ENCODE measurements around the gene ANKRD39.

The ANKRD39 gene

DNA sequence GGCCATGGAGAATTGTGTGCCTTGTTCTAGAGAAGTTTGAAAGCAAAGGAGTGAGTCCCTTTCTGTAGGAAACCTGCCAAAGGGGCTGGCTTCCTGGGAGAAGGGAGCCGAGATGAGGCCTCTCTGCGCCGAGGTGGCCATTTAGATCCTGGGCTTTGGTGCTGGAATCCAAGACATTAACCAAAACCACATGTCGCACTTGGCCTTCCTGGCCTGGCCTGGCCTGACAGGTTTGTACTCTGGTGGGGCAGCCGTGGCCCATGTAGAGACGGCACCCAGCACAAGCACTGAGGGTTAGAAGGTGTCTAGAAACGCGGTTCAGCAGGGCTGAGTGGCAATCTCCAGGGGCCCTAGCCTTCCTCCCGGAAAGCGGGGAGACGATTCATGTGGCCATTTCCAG, 34.6 kb downstream of the ANKRD39 start:
- Histone ChIP-seq H3K9me3 (ENCODE audit: control insufficient read depth, low read length) (no peaks in the 10 kb centered on the region), H3K27ac (ENCODE audit: low read depth, low read length, severe bottlenecking) (no peak overlapping the region), H3K36me3 (ENCODE audit: control insufficient read depth, insufficient read depth, low read length) (peaks cover 42% of the 10 kb centered on the region), H3K4me1 (ENCODE audit: control insufficient read depth, insufficient read depth, low read length, poor library complexity, severe bottlenecking) (peaks cover 5% of the 10 kb centered on the region), H3K4me3 (ENCODE audit: extremely low read depth, insufficient read depth, low read length, poor library complexity, severe bottlenecking) (no peak overlapping the region)
- WGBS, 2 experiments (ENCODE audit: insufficient coverage in 2 of 2), result 91 to 96% methylated on average over 7 to 11 of the region's 11 CpGs

DNA sequence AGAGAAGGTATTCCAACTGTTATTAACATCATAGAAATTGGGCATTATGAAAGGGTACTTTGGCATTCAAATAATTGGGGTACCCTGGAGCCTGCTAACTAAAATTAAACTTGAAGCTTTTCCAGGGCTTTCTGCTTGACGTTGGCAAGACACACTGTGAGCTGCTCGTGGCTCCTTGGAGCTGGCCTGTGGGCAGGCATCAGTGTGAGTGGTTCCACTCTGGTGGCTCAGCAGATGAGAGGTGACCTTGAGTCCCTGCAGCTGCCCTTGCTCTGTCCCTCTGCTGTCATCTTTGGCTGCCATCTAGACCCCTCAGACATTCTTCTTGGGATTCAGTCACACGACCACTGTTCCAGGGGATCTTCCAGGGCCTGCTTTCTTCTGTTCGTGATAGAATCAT, 35.0 kb downstream of the ANKRD39 start:
- no peaks in the 10 kb centered on the region for H3K9me3 ChIP-seq (ENCODE audit: control insufficient read depth, low read length)
- H3K4me3 ChIP-seq (ENCODE audit: extremely low read depth, insufficient read depth, low read length, poor library complexity, severe bottlenecking), result no peak overlapping the region
- peaks cover 41% of the 10 kb centered on the region for H3K36me3 ChIP-seq (ENCODE audit: control insufficient read depth, insufficient read depth, low read length)
- H3K4me1 ChIP-seq (ENCODE audit: control insufficient read depth, insufficient read depth, low read length, poor library complexity, severe bottlenecking), result peaks cover 9% of the 10 kb centered on the region
- 92 to 95% methylated on average over 4 of the region's 4 CpGs for WGBS, 2 experiments (ENCODE audit: insufficient coverage in 2 of 2)
- no peak overlapping the region for H3K27ac ChIP-seq (ENCODE audit: low read depth, low read length, severe bottlenecking)

DNA sequence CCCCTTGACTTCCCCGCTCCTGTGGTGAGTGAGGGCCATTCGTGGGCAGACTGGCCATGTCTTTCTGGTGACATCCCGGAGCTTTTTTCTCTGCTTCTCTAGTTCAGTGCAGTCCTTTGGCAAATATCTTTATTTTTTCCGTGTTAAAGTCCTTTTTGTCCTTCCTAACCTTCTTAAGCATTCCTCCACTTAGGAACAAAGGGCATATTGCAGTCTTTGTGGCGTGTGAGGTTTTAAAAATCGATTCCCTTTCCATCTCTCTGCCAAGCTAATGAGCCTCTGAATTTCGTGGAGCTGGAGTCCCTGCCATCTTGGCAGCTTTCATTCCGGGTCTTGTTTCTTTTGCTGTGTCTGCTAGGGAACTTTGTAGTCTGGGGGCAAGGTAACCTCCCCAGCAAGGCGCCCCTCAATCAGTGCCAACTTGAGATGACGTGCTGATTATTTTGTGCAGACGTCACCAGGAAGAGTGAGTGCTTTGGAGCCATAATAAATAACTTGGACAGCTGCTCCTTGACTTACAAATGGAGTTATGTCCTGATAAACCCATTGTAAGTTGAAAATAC, 36.6 kb downstream of the ANKRD39 start:
- WGBS, 2 experiments (ENCODE audit: insufficient coverage in 2 of 2), result 85 to 94% methylated on average over 7 to 9 of the region's 11 CpGs
- no peak overlapping the region for H3K27ac ChIP-seq (ENCODE audit: low read depth, low read length, severe bottlenecking)

DNA sequence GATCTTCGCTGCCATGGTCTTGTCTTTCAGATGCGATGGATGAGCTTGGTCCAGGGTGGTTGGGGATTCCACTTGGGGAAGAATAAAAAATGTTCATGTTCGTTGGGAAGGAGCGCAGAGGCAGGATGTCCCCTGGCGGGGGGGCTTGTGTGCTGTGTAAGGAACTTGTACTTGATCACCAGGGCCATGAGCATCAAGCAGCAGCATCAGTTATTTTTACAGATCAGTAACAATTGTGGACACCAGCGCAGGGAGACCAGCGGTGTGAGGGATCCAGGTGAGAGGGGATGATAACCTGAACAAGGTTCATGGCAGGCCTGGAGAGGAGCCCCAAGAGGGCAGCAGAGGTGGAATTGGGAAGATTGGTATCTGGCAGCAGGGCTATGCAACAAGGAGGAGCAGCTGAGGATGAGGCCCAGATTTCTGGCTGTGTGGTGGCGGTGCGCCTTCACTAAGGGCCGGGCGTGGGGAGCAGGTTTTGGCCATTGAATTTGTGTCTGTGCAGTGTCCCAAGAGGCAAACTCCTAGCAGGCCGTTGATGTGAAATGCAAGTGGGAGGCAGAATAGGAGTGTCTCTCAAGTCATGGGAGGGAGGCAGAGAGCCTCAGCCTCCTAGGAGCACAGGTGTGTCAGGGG, 37.8 kb downstream of the ANKRD39 start:
- Histone ChIP-seq H3K27ac (ENCODE audit: low read depth, low read length, severe bottlenecking) (no peak overlapping the region), H3K4me3 (ENCODE audit: extremely low read depth, insufficient read depth, low read length, poor library complexity, severe bottlenecking) (no peak overlapping the region), H3K4me1 (ENCODE audit: control insufficient read depth, insufficient read depth, low read length, poor library complexity, severe bottlenecking) (peaks cover 15% of the 10 kb centered on the region), H3K36me3 (ENCODE audit: control insufficient read depth, insufficient read depth, low read length) (peaks cover 26% of the 10 kb centered on the region), H3K9me3 (ENCODE audit: control insufficient read depth, low read length) (no peaks in the 10 kb centered on the region)
- 92 to 93% methylated on average over 10 to 12 of the region's 12 CpGs for WGBS, 2 experiments (ENCODE audit: insufficient coverage in 2 of 2)

More for the DNA sequence above, 36.6 kb downstream of the ANKRD39 start:
- Histone ChIP-seq H3K9me3 (ENCODE audit: control insufficient read depth, low read length) (no peaks in the 10 kb centered on the region), H3K4me1 (ENCODE audit: control insufficient read depth, insufficient read depth, low read length, poor library complexity, severe bottlenecking) (peaks cover 15% of the 10 kb centered on the region), H3K4me3 (ENCODE audit: extremely low read depth, insufficient read depth, low read length, poor library complexity, severe bottlenecking) (no peak overlapping the region), H3K36me3 (ENCODE audit: control insufficient read depth, insufficient read depth, low read length) (peaks cover 30% of the 10 kb centered on the region)

DNA sequence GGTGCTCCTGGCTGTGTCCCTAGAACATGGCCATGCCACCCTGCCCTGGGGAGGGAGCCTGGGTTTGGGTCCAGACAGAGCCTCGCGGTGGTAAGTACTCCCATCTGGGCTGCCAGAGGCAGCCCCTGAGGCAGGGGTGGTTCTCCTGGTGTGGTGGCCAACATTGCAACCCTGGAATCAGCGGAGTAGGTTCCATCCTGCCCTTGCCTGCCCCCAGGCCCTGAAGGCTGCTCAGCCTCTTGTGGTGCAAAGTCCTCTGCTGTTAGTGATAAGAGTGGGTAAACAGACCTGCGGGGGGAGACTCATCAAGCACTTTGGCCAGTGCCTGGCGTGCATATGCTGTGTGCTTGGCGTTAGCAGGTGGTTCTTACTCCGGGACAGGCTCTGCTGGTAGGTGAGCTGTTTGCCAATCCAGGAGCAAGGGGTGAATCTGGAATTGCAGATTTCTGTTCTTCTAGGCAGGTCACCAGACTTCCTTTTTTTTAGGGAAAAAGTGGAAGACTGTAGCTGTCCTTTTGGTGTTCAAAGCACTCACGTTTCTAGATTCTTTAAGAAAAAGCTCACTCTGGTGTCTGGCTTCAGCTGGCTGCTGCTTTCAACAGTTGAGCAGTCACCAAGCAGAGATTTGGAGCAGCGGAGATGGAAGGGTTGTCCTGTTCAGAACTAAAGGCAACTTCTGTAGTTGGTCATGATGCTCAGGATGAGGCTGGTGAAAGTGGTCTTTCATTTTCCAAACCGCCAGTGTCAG, 38.5 kb downstream of the ANKRD39 start:
- WGBS, 2 experiments (ENCODE audit: insufficient coverage in 2 of 2), result 86 to 91% methylated on average over 6 to 10 of the region's 10 CpGs
- peaks cover 26% of the 10 kb centered on the region for H3K36me3 ChIP-seq (ENCODE audit: control insufficient read depth, insufficient read depth, low read length)
- no peaks in the 10 kb centered on the region for H3K9me3 ChIP-seq (ENCODE audit: control insufficient read depth, low read length)
- peaks cover 15% of the 10 kb centered on the region for H3K4me1 ChIP-seq (ENCODE audit: control insufficient read depth, insufficient read depth, low read length, poor library complexity, severe bottlenecking)
- no peak overlapping the region for H3K27ac ChIP-seq (ENCODE audit: low read depth, low read length, severe bottlenecking)
- H3K4me3 ChIP-seq (ENCODE audit: extremely low read depth, insufficient read depth, low read length, poor library complexity, severe bottlenecking), result no peak overlapping the region

DNA sequence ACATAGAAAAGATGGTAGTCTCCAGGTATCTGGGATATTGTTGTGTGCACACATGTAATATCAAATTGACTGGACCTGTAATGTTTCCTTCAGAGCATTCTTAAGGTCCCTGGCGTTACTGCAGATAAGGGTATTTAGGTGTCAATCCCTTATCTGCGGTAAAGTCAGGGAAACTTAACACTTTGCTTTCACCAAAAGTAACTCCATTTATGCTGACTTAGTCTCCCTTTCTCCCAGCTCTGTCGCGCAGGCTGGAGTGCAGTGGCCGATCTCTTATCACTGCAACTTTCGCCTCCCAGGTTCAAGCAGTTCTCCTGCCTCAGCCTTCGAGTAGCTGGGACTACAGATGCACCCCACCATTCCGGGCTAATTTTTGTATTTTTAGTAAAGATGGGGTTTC, 39.9 kb downstream of the ANKRD39 start:
- Histone ChIP-seq H3K36me3 (ENCODE audit: control insufficient read depth, insufficient read depth, low read length) (peaks cover 16% of the 10 kb centered on the region), H3K27ac (ENCODE audit: low read depth, low read length, severe bottlenecking) (no peak overlapping the region), H3K4me1 (ENCODE audit: control insufficient read depth, insufficient read depth, low read length, poor library complexity, severe bottlenecking) (peaks cover 15% of the 10 kb centered on the region), H3K4me3 (ENCODE audit: extremely low read depth, insufficient read depth, low read length, poor library complexity, severe bottlenecking) (peak overlapping the region; percentile 46), H3K9me3 (ENCODE audit: control insufficient read depth, low read length) (no peaks in the 10 kb centered on the region)
- WGBS, 2 experiments (ENCODE audit: insufficient coverage in 2 of 2), result 82 to 87% methylated on average over 6 of the region's 8 CpGs

DNA sequence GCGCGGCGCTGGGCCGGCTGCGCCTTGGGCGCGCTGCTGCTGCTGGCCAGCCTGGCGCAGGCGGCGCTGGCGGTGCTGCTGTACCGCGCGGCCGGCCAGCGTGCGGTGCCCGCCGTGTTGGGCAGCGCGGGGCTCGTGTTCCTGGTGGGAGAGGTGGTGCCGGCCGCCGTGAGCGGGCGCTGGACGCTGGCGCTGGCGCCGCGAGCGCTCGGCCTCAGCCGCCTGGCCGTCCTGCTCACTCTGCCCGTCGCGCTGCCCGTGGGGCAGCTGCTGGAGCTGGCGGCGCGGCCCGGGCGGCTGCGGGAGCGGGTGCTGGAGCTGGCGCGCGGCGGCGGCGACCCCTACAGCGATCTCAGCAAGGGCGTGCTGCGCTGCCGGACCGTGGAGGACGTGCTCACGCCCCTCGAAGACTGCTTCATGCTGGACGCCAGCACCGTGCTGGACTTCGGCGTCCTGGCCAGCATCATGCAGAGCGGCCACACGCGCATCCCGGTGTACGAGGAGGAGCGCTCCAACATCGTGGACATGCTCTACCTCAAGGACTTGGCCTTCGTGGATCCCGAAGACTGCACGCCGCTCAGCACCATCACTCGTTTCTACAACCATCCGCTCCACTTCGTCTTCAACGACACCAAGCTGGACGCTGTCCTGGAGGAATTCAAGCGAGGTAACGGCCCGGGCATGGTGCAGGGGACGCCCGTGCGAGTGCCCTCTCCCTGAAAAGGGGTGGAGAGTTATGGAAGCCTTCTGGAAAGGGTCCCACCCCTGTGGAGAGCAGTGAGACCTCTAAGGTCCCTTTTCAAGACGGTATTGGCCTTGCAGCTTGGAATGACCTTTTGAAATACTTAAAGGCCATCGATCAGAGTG, 40.7 kb downstream of the ANKRD39 start:
- WGBS, 2 experiments (ENCODE audit: insufficient coverage in 2 of 2), result 1% methylated on average over 71 to 72 of the region's 89 CpGs

DNA sequence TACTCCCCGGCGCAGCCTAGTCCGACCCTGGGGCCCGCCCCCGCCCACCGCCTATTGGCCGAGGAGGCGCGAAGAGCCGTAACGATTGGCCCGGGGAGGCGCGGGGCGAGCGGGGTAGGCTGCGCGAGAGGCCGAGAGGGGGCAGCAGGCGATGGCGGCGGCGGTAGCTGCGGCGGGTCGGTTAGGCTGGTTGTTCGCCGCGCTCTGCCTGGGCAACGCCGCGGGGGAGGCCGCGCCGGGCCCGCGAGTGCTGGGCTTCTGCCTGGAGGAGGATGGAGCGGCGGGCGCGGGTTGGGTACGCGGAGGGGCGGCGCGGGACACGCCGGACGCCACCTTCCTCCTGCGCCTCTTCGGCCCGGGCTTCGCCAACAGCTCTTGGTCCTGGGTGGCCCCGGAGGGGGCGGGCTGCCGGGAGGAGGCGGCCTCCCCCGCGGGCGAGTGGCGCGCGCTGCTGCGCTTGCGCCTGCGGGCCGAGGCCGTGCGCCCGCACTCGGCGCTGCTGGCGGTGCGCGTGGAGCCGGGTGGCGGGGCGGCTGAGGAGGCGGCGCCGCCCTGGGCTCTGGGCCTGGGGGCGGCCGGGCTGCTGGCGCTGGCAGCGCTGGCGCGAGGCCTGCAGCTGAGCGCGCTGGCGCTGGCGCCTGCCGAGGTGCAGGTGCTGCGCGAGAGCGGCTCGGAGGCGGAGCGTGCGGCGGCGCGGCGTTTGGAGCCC, 41.5 kb downstream of the ANKRD39 start, which contains the start of gene CNNM3:
CNNM3 (plus strand) TSS at position 142 of the 709 bp plus-strand sequence; CDS start at position 152, 10 bp downstream.
- H3K27ac ChIP-seq (ENCODE audit: low read depth, low read length, severe bottlenecking), result peak within 1 kb of the TSS; percentile 67
- no peaks in the 10 kb centered on the region for H3K9me3 ChIP-seq (ENCODE audit: control insufficient read depth, low read length)
- H3K4me1 ChIP-seq (ENCODE audit: control insufficient read depth, insufficient read depth, low read length, poor library complexity, severe bottlenecking), result peaks cover 15% of the 10 kb centered on the region
- peaks cover 14% of the 10 kb centered on the region for H3K36me3 ChIP-seq (ENCODE audit: control insufficient read depth, insufficient read depth, low read length)
- 0% methylated on average over 57 to 66 of the region's 103 CpGs for WGBS, 2 experiments (ENCODE audit: insufficient coverage in 2 of 2)
- peak within 1 kb of the TSS; percentile 61 for H3K4me3 ChIP-seq (ENCODE audit: extremely low read depth, insufficient read depth, low read length, poor library complexity, severe bottlenecking)

More for the DNA sequence above, 40.7 kb downstream of the ANKRD39 start:
- Histone ChIP-seq H3K4me3 (ENCODE audit: extremely low read depth, insufficient read depth, low read length, poor library complexity, severe bottlenecking) (peak overlapping the region; percentile 46), H3K9me3 (ENCODE audit: control insufficient read depth, low read length) (no peaks in the 10 kb centered on the region), H3K4me1 (ENCODE audit: control insufficient read depth, insufficient read depth, low read length, poor library complexity, severe bottlenecking) (peaks cover 15% of the 10 kb centered on the region), H3K36me3 (ENCODE audit: control insufficient read depth, insufficient read depth, low read length) (peaks cover 14% of the 10 kb centered on the region), H3K27ac (ENCODE audit: low read depth, low read length, severe bottlenecking) (no peak overlapping the region)

DNA sequence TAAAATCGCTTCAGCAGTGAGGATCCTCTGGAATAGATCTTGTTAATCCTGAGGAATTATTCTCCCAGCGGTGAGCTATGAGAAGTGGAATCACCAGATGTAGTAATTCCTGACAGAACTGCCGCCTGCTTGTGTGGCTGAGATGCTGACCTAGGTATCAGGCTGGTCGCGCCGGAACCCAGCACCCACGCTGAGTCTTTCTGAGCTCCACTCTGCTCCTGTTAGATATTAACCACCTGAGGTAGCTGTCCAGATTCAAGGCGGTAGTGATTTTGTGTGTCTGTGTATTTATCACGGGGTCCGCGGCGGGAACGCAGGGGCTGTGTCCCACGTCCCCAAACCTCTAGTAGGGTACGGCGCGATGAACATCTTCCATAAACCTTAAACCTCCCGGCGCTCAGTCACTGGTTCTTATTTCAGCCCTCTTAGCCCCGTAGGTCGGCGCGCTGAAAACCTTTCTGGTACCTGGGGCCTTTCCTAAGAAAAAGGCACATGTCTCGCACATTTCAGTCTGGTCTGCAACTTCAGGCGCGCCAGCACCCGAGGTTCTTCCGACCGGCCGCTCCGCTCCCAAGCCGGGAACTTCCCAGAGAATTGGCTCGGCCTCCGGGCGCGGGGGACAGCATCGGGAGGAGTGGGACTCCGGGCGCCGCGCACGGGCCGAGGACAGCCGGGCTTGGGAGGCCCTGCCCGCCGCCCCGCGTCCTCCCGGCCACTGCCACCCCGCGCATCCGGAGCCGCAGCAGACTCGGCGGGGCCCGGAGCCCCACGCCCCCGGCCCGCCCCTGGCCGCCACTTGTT, 42.3 kb downstream of the ANKRD39 start:
- Histone ChIP-seq H3K27ac (ENCODE audit: low read depth, low read length, severe bottlenecking) (no peak overlapping the region), H3K9me3 (ENCODE audit: control insufficient read depth, low read length) (no peaks in the 10 kb centered on the region), H3K4me1 (ENCODE audit: control insufficient read depth, insufficient read depth, low read length, poor library complexity, severe bottlenecking) (peaks cover 15% of the 10 kb centered on the region), H3K4me3 (ENCODE audit: extremely low read depth, insufficient read depth, low read length, poor library complexity, severe bottlenecking) (peak overlapping the region; percentile 61), H3K36me3 (ENCODE audit: control insufficient read depth, insufficient read depth, low read length) (peaks cover 14% of the 10 kb centered on the region)
- 2 to 4% methylated on average over 29 to 46 of the region's 60 CpGs for WGBS, 2 experiments (ENCODE audit: insufficient coverage in 2 of 2)

Measured in mesodermal cell (in vitro differentiated cells).